B cell (primary cell): Measurements from ENCODE around the gene PARP15. TPM values are rescaled to one million over a fixed set of nuclear protein-coding genes. Genes with fewer than 3 reads are reported as not detected.
"Not testable (repeated sequence)": the region's sequence is repeated elsewhere in the genome, so short reads cannot be mapped to it uniquely, and the experiment has no call there.

Experiments used
- ATAC-seq: fragments of 200-7000 bp; cut with Tn5 transposase; one replicate; pipeline ENCODE4 v1.10.0; 2021; ENCODE audit warnings: low read depth, mild to moderate bottlenecking, moderate number of reproducible peaks, moderate library complexity
- CTCF ChIA-PET: fragments of 350-600 bp; sonication (Branson Sonifier 250); formaldehyde crosslinking; loops from one replicate; lab custom pipeline; 2021; ENCODE audit warnings: antibody characterized with exemption, inconsistent platforms; lab: Charles Lee
- POLR2A ChIA-PET: fragments of 350-600 bp; sonication (Branson Sonifier 250); formaldehyde crosslinking; loops from one replicate; lab custom pipeline; 2021; ENCODE audit warnings: antibody characterized with exemption; lab: Charles Lee
- DNase-seq: peaks from one replicate; pipeline ENCODE4 v3.0.0; 2013
- H2AFZ ChIP-seq: 2 replicates; pipeline ENCODE4 v1.6.1; 2012; ENCODE audit warnings: mild to moderate bottlenecking, low read depth, low read length; ENCODE audit not compliant: insufficient read depth, poor library complexity, severe bottlenecking
- H3K27ac ChIP-seq, 2 donors: 1 replicate in 1 of 2; 2 replicates in 1 of 2; pipeline ENCODE4 v1.5.1; 2012 to 2013; ENCODE audit warnings: low read length in 2 of 2, mild to moderate bottlenecking in 2 of 2, moderate library complexity in 1 of 2
- H3K27me3 ChIP-seq, 4 experiments: fragments of 200-600 bp in 1 of 4; sonication (generic) in 1 of 4; replicated peaks in 1 of 4; 1 replicate in 2 of 4; 2 replicates in 2 of 4; pipeline versions ENCODE4 v1.6.1 to v1.7.0; 2013 to 2016; ENCODE audit warnings: low read length in 3 of 4, mild to moderate bottlenecking in 2 of 4, mixed read lengths in 1 of 4, moderate library complexity in 1 of 4; ENCODE audit not compliant: insufficient read depth in 4 of 4, control insufficient read depth in 3 of 4; ENCODE audit errors: control extremely low read depth in 1 of 4
- H3K36me3 ChIP-seq, 2 experiments: replicated peaks in 1 of 2; 1 replicate in 1 of 2; 2 replicates in 1 of 2; pipeline versions ENCODE4 v1.6.1 to v1.7.1; 2013; ENCODE audit warnings: low read length in 1 of 2; ENCODE audit not compliant: insufficient read depth in 2 of 2, control insufficient read depth in 1 of 2; ENCODE audit errors: control extremely low read depth in 1 of 2, extremely low read depth in 1 of 2
- H3K4me1 ChIP-seq, 2 donors: fragments of 200-600 bp in 1 of 2; sonication (generic) in 1 of 2; 1 replicate in 1 of 2; 2 replicates in 1 of 2; pipeline versions ENCODE4 v1.5.1 to v1.6.1; 2013 to 2017; ENCODE audit warnings: low read length in 2 of 2; ENCODE audit not compliant: control insufficient read depth in 2 of 2, insufficient read depth in 2 of 2
- H3K4me2 ChIP-seq: replicated peaks from 2 replicates; pipeline ENCODE3; 2012; ENCODE audit warnings: mild to moderate bottlenecking, low read depth, low read length; ENCODE audit not compliant: poor library complexity, severe bottlenecking
- H3K4me3 ChIP-seq, 5 experiments: fragments of 200-600 bp in 1 of 5; sonication (generic) in 1 of 5; 1 replicate in 3 of 5; 2 replicates in 2 of 5; pipeline versions ENCODE4 v1.5.1 to v1.7.0; 2011 to 2016; ENCODE audit warnings: low read length in 4 of 5, mild to moderate bottlenecking in 4 of 5, low read depth in 2 of 5, control low read depth in 1 of 5, moderate library complexity in 1 of 5; ENCODE audit not compliant: insufficient read depth in 1 of 5; ENCODE audit errors: control extremely low read depth in 1 of 5, extremely low read depth in 1 of 5
- H3K79me2 ChIP-seq: fragments of 200-600 bp; sonication (generic); one replicate; pipeline ENCODE4 v1.6.0; 2016; ENCODE audit warnings: low read length; ENCODE audit not compliant: control insufficient read depth, insufficient read depth
- H3K9ac ChIP-seq: fragments of 200-600 bp; sonication (generic); 2 replicates; pipeline ENCODE4 v1.6.1; 2017; ENCODE audit warnings: mild to moderate bottlenecking, low read length, moderate library complexity
- H3K9me3 ChIP-seq, 3 donors: one replicate each; pipeline versions ENCODE4 v1.6.1 to v1.7.1; 2013; ENCODE audit warnings: low read length in 2 of 3; ENCODE audit not compliant: control insufficient read depth in 2 of 3, insufficient read depth in 1 of 3; ENCODE audit errors: control extremely low read depth in 1 of 3
- H4K20me1 ChIP-seq: 2 replicates; pipeline ENCODE4 v1.6.0; 2012; ENCODE audit warnings: mild to moderate bottlenecking, low read length; ENCODE audit not compliant: insufficient read depth, control insufficient read depth, poor library complexity, severe bottlenecking
- H3K27ac Mint-ChIP-seq: one replicate; pipeline ENCODE4 v1.8.0; 2021; ENCODE audit warnings: mixed read lengths
- H3K27me3 Mint-ChIP-seq: one replicate; pipeline ENCODE4 v1.8.0; 2021; ENCODE audit warnings: mixed read lengths
- H3K4me1 Mint-ChIP-seq: one replicate; pipeline ENCODE4 v1.8.0; 2021; ENCODE audit warnings: mixed read lengths
- H3K4me3 Mint-ChIP-seq: one replicate; pipeline ENCODE4 v1.8.0; 2021; ENCODE audit warnings: mixed read lengths
- H3K9me3 Mint-ChIP-seq: one replicate; pipeline ENCODE4 v1.8.0; 2022; ENCODE audit warnings: mixed read lengths; ENCODE audit not compliant: insufficient read depth
- CTCF ChIP-seq: fragments of 200-600 bp; IDR thresholded peaks from one replicate; pipeline ENCODE4 v1.8.0; 2022; ENCODE audit warnings: antibody characterized with exemption, mild to moderate bottlenecking
- EZH2 ChIP-seq: IDR thresholded peaks from 2 replicates; pipeline ENCODE4 v1.6.1; 2012; ENCODE audit warnings: borderline replicate concordance, low read depth, mild to moderate bottlenecking, moderate library complexity, low read length; ENCODE audit not compliant: insufficient read depth, poor library complexity, severe bottlenecking
- WGBS: methylation state at CpG from one replicate; pipeline ENCODE4 v1.1.5; 2013; ENCODE audit warnings: missing lambda C conversion rate; ENCODE audit not compliant: insufficient coverage; 5-methylcytosine and 5-hydroxymethylcytosine counted together
- intact Hi-C: fragments of 100-400 bp; cut with micrococcal nuclease; formaldehyde crosslinking; loops from one replicate; pipeline ENCODE4 v1.10.0; 2022
- polyA plus RNA-seq: library from polyadenylated mRNA; depleted of rRNA; stranded (reverse); fragments of >200 nt; gene quantifications from 2 replicates; pipeline ENCODE4 v1.2.3, GENCODE V29; 2012
- total RNA-seq, 2 donors: library from RNA; stranded (reverse); fragments of 120-200 nt in 1 of 2; gene quantifications; 1 replicate in 1 of 2; 2 replicates in 1 of 2; pipeline versions ENCODE4 v1.2.3 to v1.2.4, GENCODE V29; 2013 to 2022

Gene PARP15
- total and polyA plus RNA-seq, 2 donors (not counting 1 experiment from before 2014, with no cell fraction given): 172 to 307 TPM

GRCh38 chr3:122658336-122658735 is 80.9 kb downstream of the PARP15 start:
- peaks cover 12% of the 10 kb centered on the region for H3K4me1 Mint-ChIP-seq
- POLR2A ChIA-PET, H3K36me3 ChIP-seq, H3K4me1 ChIP-seq, H3K4me2 ChIP-seq, H2AFZ ChIP-seq, H3K79me2 ChIP-seq, ATAC-seq, H3K27me3 Mint-ChIP-seq, H3K4me3 ChIP-seq, H3K4me3 Mint-ChIP-seq, H3K9me3 Mint-ChIP-seq, H3K27ac ChIP-seq, intact Hi-C loops, DNase-seq, CTCF ChIA-PET, H3K27ac Mint-ChIP-seq, H3K27me3 ChIP-seq, H4K20me1 ChIP-seq, H3K9ac ChIP-seq: not testable (repeated sequence)
- H3K9me3 ChIP-seq: peaks cover 0 to 15% (median 0%) of the 10 kb centered on the region in 3 donors
- no CpG with 5 or more reads among the region's 4 CpGs for WGBS

- H3K79me2 ChIP-seq: no peaks in the 10 kb centered on the region
- H3K4me1 ChIP-seq: peaks cover 6% of the 10 kb centered on the region in 2 donors
- ChIA-PET CTCF (interaction anchor here (1.0 to 1.3 kb wide), 2 partner anchors 99 to 100 kb away, joined by 3 read pairs; no protein-coding TSS in a partner anchor), POLR2A (interaction anchor here (1.0 kb wide), 1 partner anchor 17 kb away, joined by 4 read pairs; no protein-coding TSS in a partner anchor)
- H2AFZ ChIP-seq: no peak overlapping the region
- intact Hi-C loops: loop anchor here (5.0 kb wide), 1 partner anchor 33 kb away; no protein-coding TSS in a partner anchor
- DNase-seq: no peak
- H3K9me3 ChIP-seq: peaks cover 0 to 15% (median 0%) of the 10 kb centered on the region in 3 donors
- Mint-ChIP-seq H3K27me3 (no peaks in the 10 kb centered on the region), H3K4me1 (peaks cover 12% of the 10 kb centered on the region), H3K9me3 (peaks cover 3% of the 10 kb centered on the region), H3K27ac (no peak overlapping the region), H3K4me3 (no peak overlapping the region)
- no peaks in the 10 kb centered on the region for H3K27me3 ChIP-seq
- no peak for ATAC-seq
- H3K4me3 ChIP-seq: no peak overlapping the region
- no peak overlapping the region for H3K27ac ChIP-seq
- H3K9ac ChIP-seq: no peak overlapping the region
- H3K36me3 ChIP-seq: no peaks in the 10 kb centered on the region
- 91% methylated on average over 4 of the region's 14 CpGs for WGBS
- no peak overlapping the region for H3K4me2 ChIP-seq
- no peaks in the 10 kb centered on the region for H4K20me1 ChIP-seq
- TF ChIP-seq CTCF (no peak), EZH2 (no peak)
These were observed 83.0 kb downstream of the PARP15 start for GRCh38 chr3:122660297-122660974.
